ENCODE results near the gene RAP2A. TPM values are rescaled to one million over a fixed set of nuclear protein-coding genes. Genes with fewer than 3 reads are reported as not detected.

RAP2A gene
- total RNA-seq, 4 donors from 2014 or later: 21.1 to 33.5 (median 26.6) TPM

DNA sequence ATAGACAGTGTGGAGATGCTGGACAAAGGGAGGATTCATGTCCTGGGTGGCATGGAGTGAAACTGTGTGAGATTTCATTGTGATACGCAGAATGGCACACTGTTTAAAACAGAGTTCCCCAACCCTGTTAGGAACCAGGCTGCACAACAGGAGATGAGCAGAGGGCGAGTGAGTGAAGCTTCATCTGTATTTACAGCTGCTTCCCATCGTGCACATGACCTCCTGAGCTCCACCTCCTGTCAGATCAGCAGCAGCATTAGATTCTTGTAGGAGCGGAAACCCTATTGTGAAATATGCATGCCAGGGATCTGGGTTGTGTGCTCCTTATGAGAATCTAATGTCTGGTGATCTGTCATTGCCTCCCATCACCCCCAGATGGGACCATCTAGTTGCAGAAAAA is 72.5 kb downstream of the RAP2A start:
- H3K4me1 ChIP-seq: peaks cover 0 to 17% (median 0%) of the 10 kb centered on the region in 3 donors
- WGBS, 2 donors (ENCODE audit: low coverage in 1 of 2): 40 to 100% methylated on average over 1 to 4 of the region's 4 CpGs
- no peak for ATAC-seq

GRCh38 chr13:97512732-97513131 is 78.8 kb downstream of the RAP2A start:
- Histone ChIP-seq H3K9me3 (peaks cover 0 to 5% (median 0%) of the 10 kb centered on the region in 3 donors), H3K27ac (no peak overlapping the region), H3K4me1 (no peaks in the 10 kb centered on the region), H3K4me3 (no peak overlapping the region), H3K27me3 (no peaks in the 10 kb centered on the region), H3K36me3 (no peaks in the 10 kb centered on the region)
- WGBS, 2 donors (ENCODE audit: low coverage in 1 of 2): 70% methylated on average over 2 of the region's 3 CpGs; no CpG with 5 or more reads in 1 of the 2 donors
- TF ChIP-seq EP300 (IDR thresholded peaks at IDR 0.05) (no peak), POLR2A (IDR thresholded peaks at IDR 0.05) (no peak), CTCF (IDR thresholded peaks at IDR 0.05) (no peak), POLR2AphosphoS5 (IDR thresholded peaks at IDR 0.05) (no peak)
- no peak for ATAC-seq

More for the DNA sequence above, 72.5 kb downstream of the RAP2A start:
- TF ChIP-seq POLR2A (IDR thresholded peaks at IDR 0.05) (no peak), POLR2AphosphoS5 (IDR thresholded peaks at IDR 0.05) (no peak), EP300 (IDR thresholded peaks at IDR 0.05) (no peak), CTCF (IDR thresholded peaks at IDR 0.05) (no peak)
- Histone ChIP-seq H3K27me3 (no peaks in the 10 kb centered on the region), H3K4me3 (no peak overlapping the region), H3K27ac (no peak overlapping the region), H3K36me3 (no peaks in the 10 kb centered on the region), H3K9me3 (peaks cover 0 to 5% (median 0%) of the 10 kb centered on the region in 3 donors)

- no peak for ATAC-seq
- 82% methylated on average over 1 of the region's 1 CpG; no CpG with 5 or more reads in 1 of the 2 donors for WGBS, 2 donors (ENCODE audit: low coverage in 1 of 2)
Observed at GRCh38 chr13:97515643-97516042, 81.7 kb downstream of the RAP2A start.

GRCh38 chr13:97517967-97518366 is 84.0 kb downstream of the RAP2A start:
- Histone ChIP-seq H3K4me1 (no peaks in the 10 kb centered on the region), H3K4me3 (no peak overlapping the region), H3K27me3 (no peaks in the 10 kb centered on the region), H3K9me3 (no peaks in the 10 kb centered on the region), H3K36me3 (no peaks in the 10 kb centered on the region), H3K27ac (no peak overlapping the region)
- TF ChIP-seq CTCF (IDR thresholded peaks at IDR 0.05) (no peak), POLR2AphosphoS5 (IDR thresholded peaks at IDR 0.05) (no peak)
- 61 to 88% methylated on average over 1 of the region's 1 CpG for WGBS, 2 donors (ENCODE audit: low coverage in 1 of 2)
- ATAC-seq: no peak

More at GRCh38 chr13:97515643-97516042, 81.7 kb downstream of the RAP2A start:
- Histone ChIP-seq H3K4me1 (no peaks in the 10 kb centered on the region), H3K9me3 (no peaks in the 10 kb centered on the region), H3K27me3 (no peaks in the 10 kb centered on the region), H3K27ac (no peak overlapping the region), H3K4me3 (no peak overlapping the region), H3K36me3 (no peaks in the 10 kb centered on the region)
- TF ChIP-seq POLR2AphosphoS5 (IDR thresholded peaks at IDR 0.05) (no peak), CTCF (IDR thresholded peaks at IDR 0.05) (no peak), EP300 (IDR thresholded peaks at IDR 0.05) (no peak), POLR2A (IDR thresholded peaks at IDR 0.05) (no peak)

Small RNAs within 50 kb of the gene (small RNA-seq; reads per million reads assigned to genes)
- gene AL442067.1: 0 reads per million in 4 donors

Other genes starting within 250 kb of the RAP2A start
- gene MBNL2, start 211.8 kb upstream of the RAP2A start, total RNA-seq: 100 to 1,000 TPM; 113 to 129 (median 118) TPM

Measured in gastroesophageal sphincter (tissue), 4 donors.